ENCODE data around the gene RAD51B. TPM values are rescaled to one million over a fixed set of nuclear protein-coding genes. Genes with fewer than 3 reads are reported as not detected.

RAD51B gene
- total RNA-seq, 1 experiment from 2014 or later: 23.3 TPM

GRCh38 chr14:68525516-68525915 lies 705.9 kb downstream of the RAD51B start:
- Histone ChIP-seq H3K9me3 (ENCODE audit: low read depth, low read length, poor library complexity, severe bottlenecking) (peaks cover 14% of the 10 kb centered on the region), H3K4me1 (ENCODE audit: insufficient read depth, low read length, poor library complexity, severe bottlenecking) (peaks cover 10% of the 10 kb centered on the region), H3K27me3 (replicated peaks; ENCODE audit: insufficient read depth, low read depth, low read length, poor library complexity) (no peaks in the 10 kb centered on the region), H3K4me3 (ENCODE audit: low read depth, low read length, poor library complexity, severe bottlenecking) (no peak overlapping the region), H3K36me3 (ENCODE audit: insufficient read depth, low read length, poor library complexity, severe bottlenecking) (no peaks in the 10 kb centered on the region), H3K27ac (ENCODE audit: low read depth, low read length, poor library complexity, severe bottlenecking) (no peak overlapping the region)
- no TSS peak for BruUV-seq (replicated peaks)
- intact Hi-C loops (cut with micrococcal nuclease; ENCODE audit: unreplicated experiment): no loop called here
- ChIA-PET CTCF (no interaction called here), POLR2A (ENCODE audit: low non-redundant PET) (no interaction called here)
- TF ChIP-seq CTCF (conservative IDR thresholded peaks at IDR 0.05; ENCODE audit: low read depth, low read length): no peak
- no peak for TF ChIP-seq EZH2 (IDR thresholded peaks at IDR 0.05; ENCODE audit: borderline replicate concordance, low read depth, low read length, poor library complexity, severe bottlenecking)
- no peak for DNase-seq (ENCODE audit: low spot score)

- CTCF ChIA-PET: no interaction called here
- Histone ChIP-seq H3K9me3 (ENCODE audit: low read depth, low read length, poor library complexity, severe bottlenecking) (peaks cover 22% of the 10 kb centered on the region), H3K4me1 (ENCODE audit: insufficient read depth, low read length, poor library complexity, severe bottlenecking) (peaks cover 10% of the 10 kb centered on the region), H3K27me3 (replicated peaks; ENCODE audit: insufficient read depth, low read depth, low read length, poor library complexity) (no peaks in the 10 kb centered on the region), H3K27ac (ENCODE audit: low read depth, low read length, poor library complexity, severe bottlenecking) (no peak overlapping the region), H3K4me3 (ENCODE audit: low read depth, low read length, poor library complexity, severe bottlenecking) (no peak overlapping the region), H3K36me3 (ENCODE audit: insufficient read depth, low read length, poor library complexity, severe bottlenecking) (no peaks in the 10 kb centered on the region)
- DNase-seq (ENCODE audit: low spot score): no peak
- BruUV-seq (replicated peaks): no TSS peak
- intact Hi-C loops (cut with micrococcal nuclease; ENCODE audit: unreplicated experiment): no loop called here
- no peak for TF ChIP-seq CTCF (conservative IDR thresholded peaks at IDR 0.05; ENCODE audit: low read depth, low read length)
- TF ChIP-seq EZH2 (IDR thresholded peaks at IDR 0.05; ENCODE audit: borderline replicate concordance, low read depth, low read length, poor library complexity, severe bottlenecking): no peak
- POLR2A ChIA-PET (ENCODE audit: low non-redundant PET): no interaction called here
Observed at GRCh38 chr14:68526512-68527091, 707.0 kb downstream of the RAD51B start.

GRCh38 chr14:68527329-68527851 lies 707.8 kb downstream of the RAD51B start:
- peaks cover 22% of the 10 kb centered on the region for H3K9me3 ChIP-seq (ENCODE audit: low read depth, low read length, poor library complexity, severe bottlenecking)
- no peak overlapping the region for H3K4me3 ChIP-seq (ENCODE audit: low read depth, low read length, poor library complexity, severe bottlenecking)
- ChIA-PET CTCF (no interaction called here), POLR2A (ENCODE audit: low non-redundant PET) (no interaction called here)
- H3K36me3 ChIP-seq (ENCODE audit: insufficient read depth, low read length, poor library complexity, severe bottlenecking): no peaks in the 10 kb centered on the region
- H3K27me3 ChIP-seq (replicated peaks; ENCODE audit: insufficient read depth, low read depth, low read length, poor library complexity): no peaks in the 10 kb centered on the region
- intact Hi-C loops (cut with micrococcal nuclease; ENCODE audit: unreplicated experiment): no loop called here
- TF ChIP-seq CTCF (conservative IDR thresholded peaks at IDR 0.05; ENCODE audit: low read depth, low read length) (no peak), EZH2 (IDR thresholded peaks at IDR 0.05; ENCODE audit: borderline replicate concordance, low read depth, low read length, poor library complexity, severe bottlenecking) (no peak)
- BruUV-seq (replicated peaks): no TSS peak
- H3K4me1 ChIP-seq (ENCODE audit: insufficient read depth, low read length, poor library complexity, severe bottlenecking): peaks cover 9% of the 10 kb centered on the region
- no peak for DNase-seq (ENCODE audit: low spot score)
- H3K27ac ChIP-seq (ENCODE audit: low read depth, low read length, poor library complexity, severe bottlenecking): no peak overlapping the region

All from A673 (cell line).